ENCODE data around the gene SCO2.

DNA sequence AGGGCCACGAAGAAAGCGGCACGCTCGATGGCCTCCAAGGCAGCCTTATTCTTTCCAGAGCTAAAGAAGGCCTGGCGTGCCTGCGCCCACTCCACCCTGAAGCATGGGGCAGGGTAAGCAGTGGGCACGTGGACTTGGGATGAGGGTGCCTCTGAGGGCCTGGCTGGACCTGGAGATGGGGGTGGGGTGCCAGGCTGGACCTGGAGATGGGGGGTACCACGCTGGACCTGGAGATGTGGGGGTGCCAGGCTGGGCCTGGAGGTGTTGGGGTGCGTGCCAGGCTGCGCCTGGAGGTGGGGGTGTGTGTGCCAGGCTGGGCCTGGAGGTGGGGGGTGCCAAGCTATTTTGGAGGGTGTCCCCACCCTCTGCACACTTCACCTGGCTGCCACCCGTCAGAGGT, 47.6 kb upstream of the SCO2 start:
- TF ChIP-seq, protein P1, sequence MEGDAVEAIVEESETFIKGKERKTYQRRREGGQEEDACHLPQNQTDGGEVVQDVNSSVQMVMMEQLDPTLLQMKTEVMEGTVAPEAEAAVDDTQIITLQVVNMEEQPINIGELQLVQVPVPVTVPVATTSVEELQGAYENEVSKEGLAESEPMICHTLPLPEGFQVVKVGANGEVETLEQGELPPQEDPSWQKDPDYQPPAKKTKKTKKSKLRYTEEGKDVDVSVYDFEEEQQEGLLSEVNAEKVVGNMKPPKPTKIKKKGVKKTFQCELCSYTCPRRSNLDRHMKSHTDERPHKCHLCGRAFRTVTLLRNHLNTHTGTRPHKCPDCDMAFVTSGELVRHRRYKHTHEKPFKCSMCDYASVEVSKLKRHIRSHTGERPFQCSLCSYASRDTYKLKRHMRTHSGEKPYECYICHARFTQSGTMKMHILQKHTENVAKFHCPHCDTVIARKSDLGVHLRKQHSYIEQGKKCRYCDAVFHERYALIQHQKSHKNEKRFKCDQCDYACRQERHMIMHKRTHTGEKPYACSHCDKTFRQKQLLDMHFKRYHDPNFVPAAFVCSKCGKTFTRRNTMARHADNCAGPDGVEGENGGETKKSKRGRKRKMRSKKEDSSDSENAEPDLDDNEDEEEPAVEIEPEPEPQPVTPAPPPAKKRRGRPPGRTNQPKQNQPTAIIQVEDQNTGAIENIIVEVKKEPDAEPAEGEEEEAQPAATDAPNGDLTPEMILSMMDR (IDR thresholded peaks at IDR 0.05; ENCODE audit: insufficient read depth, low read depth, low read length), result no peak
- no peak for TF ChIP-seq EZH2 (IDR thresholded peaks at IDR 0.05; ENCODE audit: insufficient read depth, low read length)
